Activated T-cell treated with anti-CD3 and anti-CD28 coated beads, Interleukin-2, amount 50 U/mL, for 24 hours (primary cell): ENCODE results near the gene P2RX1.
A peak's percentile ranks its signal among the peaks of the same experiment; 100 is the strongest.

ENCODE experiments used
- DNase-seq: peaks from one replicate; pipeline ENCODE4 v3.0.0-alpha.2; 2020
- H3K27ac Mint-ChIP-seq: 2 replicates; pipeline ENCODE4 v1.8.0; 2020; ENCODE audit warnings: mild to moderate bottlenecking, mixed read lengths
- H3K27me3 Mint-ChIP-seq: 2 replicates; pipeline ENCODE4 v1.8.0; 2020; ENCODE audit warnings: mixed read lengths
- H3K36me3 Mint-ChIP-seq: 2 replicates; pipeline ENCODE4 v1.8.0; 2020; ENCODE audit warnings: low read depth, mixed read lengths
- H3K4me1 Mint-ChIP-seq: 2 replicates; pipeline ENCODE4 v1.8.0; 2020; ENCODE audit warnings: low read depth, mixed read lengths
- H3K4me3 Mint-ChIP-seq: 2 replicates; pipeline ENCODE4 v1.8.0; 2020; ENCODE audit warnings: mild to moderate bottlenecking, moderate library complexity, mixed read lengths
- H3K9me3 Mint-ChIP-seq: 2 replicates; pipeline ENCODE4 v1.8.0; 2020; ENCODE audit warnings: mixed read lengths

P2RX1 gene

GRCh38 chr17:3894188-3894587 is 22.1 kb downstream of the P2RX1 start:
- H3K27ac Mint-ChIP-seq, result peak overlapping the region; percentile 88
- no peaks in the 10 kb centered on the region for H3K36me3 Mint-ChIP-seq
- DNase-seq, result no peak
- H3K9me3 Mint-ChIP-seq, result no peaks in the 10 kb centered on the region
- H3K27me3 Mint-ChIP-seq, result no peaks in the 10 kb centered on the region
- H3K4me3 Mint-ChIP-seq, result peak overlapping the region; percentile 73
- peaks cover 36% of the 10 kb centered on the region for H3K4me1 Mint-ChIP-seq

- no peak for DNase-seq
- H3K4me1 Mint-ChIP-seq, result peaks cover 40% of the 10 kb centered on the region
- peak overlapping the region; percentile 88 for H3K27ac Mint-ChIP-seq
- no peaks in the 10 kb centered on the region for H3K9me3 Mint-ChIP-seq
- no peaks in the 10 kb centered on the region for H3K36me3 Mint-ChIP-seq
- peak overlapping the region; percentile 73 for H3K4me3 Mint-ChIP-seq
- H3K27me3 Mint-ChIP-seq, result no peaks in the 10 kb centered on the region
Measured at GRCh38 chr17:3893720-3894116, 22.5 kb downstream of the P2RX1 start.

- peaks cover 44% of the 10 kb centered on the region for H3K4me1 Mint-ChIP-seq
- no peaks in the 10 kb centered on the region for H3K27me3 Mint-ChIP-seq
- DNase-seq, result peak; percentile 93
- H3K27ac Mint-ChIP-seq, result peak within 1 kb of the TSS; percentile 88
- no peaks in the 10 kb centered on the region for H3K36me3 Mint-ChIP-seq
- peak within 1 kb of the TSS; percentile 83 for H3K4me3 Mint-ChIP-seq
- H3K9me3 Mint-ChIP-seq, result no peaks in the 10 kb centered on the region
Measured at GRCh38 chr17:3893003-3893719, 23.1 kb downstream of the P2RX1 start, which contains the start of gene CAMKK1. Gene CAMKK1 (minus strand): TSS chr17:3893053. CDS start chr17:3885687, 7,366 bp downstream.

- Mint-ChIP-seq H3K36me3 (no peaks in the 10 kb centered on the region), H3K4me3 (peak overlapping the region; percentile 83), H3K9me3 (no peaks in the 10 kb centered on the region), H3K4me1 (peaks cover 50% of the 10 kb centered on the region), H3K27me3 (no peaks in the 10 kb centered on the region), H3K27ac (peak overlapping the region; percentile 63)
- peak; percentile 76 for DNase-seq
Measured at GRCh38 chr17:3892095-3892998, 23.9 kb downstream of the P2RX1 start.

GRCh38 chr17:3891626-3892094 is 24.6 kb downstream of the P2RX1 start:
- DNase-seq, result no peak
- peaks cover 57% of the 10 kb centered on the region for H3K4me1 Mint-ChIP-seq
- no peaks in the 10 kb centered on the region for H3K9me3 Mint-ChIP-seq
- peak overlapping the region; percentile 63 for H3K27ac Mint-ChIP-seq
- no peaks in the 10 kb centered on the region for H3K27me3 Mint-ChIP-seq
- peak overlapping the region; percentile 83 for H3K4me3 Mint-ChIP-seq
- H3K36me3 Mint-ChIP-seq, result no peaks in the 10 kb centered on the region

GRCh38 chr17:3890878-3891219 is 25.4 kb downstream of the P2RX1 start:
- Mint-ChIP-seq H3K9me3 (no peaks in the 10 kb centered on the region), H3K36me3 (no peaks in the 10 kb centered on the region), H3K27ac (no peak overlapping the region), H3K27me3 (no peaks in the 10 kb centered on the region), H3K4me3 (peak overlapping the region; percentile 83), H3K4me1 (peaks cover 60% of the 10 kb centered on the region)
- no peak for DNase-seq

- Mint-ChIP-seq H3K9me3 (no peaks in the 10 kb centered on the region), H3K27ac (peak overlapping the region; percentile 6), H3K36me3 (peaks cover 2% of the 10 kb centered on the region), H3K4me3 (no peak overlapping the region), H3K4me1 (peaks cover 60% of the 10 kb centered on the region), H3K27me3 (no peaks in the 10 kb centered on the region)
- peak; percentile 48 for DNase-seq
Measured at GRCh38 chr17:3890082-3890877, 26.0 kb downstream of the P2RX1 start.

- Mint-ChIP-seq H3K27ac (no peak overlapping the region), H3K36me3 (peaks cover 8% of the 10 kb centered on the region), H3K27me3 (no peaks in the 10 kb centered on the region), H3K4me3 (no peak overlapping the region), H3K4me1 (peaks cover 60% of the 10 kb centered on the region), H3K9me3 (no peaks in the 10 kb centered on the region)
- no peak for DNase-seq
Measured at GRCh38 chr17:3889325-3890012, 26.8 kb downstream of the P2RX1 start.

GRCh38 chr17:3888343-3889171 is 27.7 kb downstream of the P2RX1 start:
- Mint-ChIP-seq H3K4me3 (no peak overlapping the region), H3K36me3 (peaks cover 16% of the 10 kb centered on the region), H3K4me1 (peaks cover 51% of the 10 kb centered on the region), H3K27me3 (no peaks in the 10 kb centered on the region), H3K9me3 (no peaks in the 10 kb centered on the region), H3K27ac (no peak overlapping the region)
- DNase-seq, result no peak

- Mint-ChIP-seq H3K4me1 (peaks cover 48% of the 10 kb centered on the region), H3K4me3 (no peak overlapping the region), H3K36me3 (peaks cover 23% of the 10 kb centered on the region), H3K27me3 (no peaks in the 10 kb centered on the region), H3K27ac (peak overlapping the region; percentile 6), H3K9me3 (no peaks in the 10 kb centered on the region)
- DNase-seq, result no peak
Measured at GRCh38 chr17:3887804-3888203, 28.5 kb downstream of the P2RX1 start.

- Mint-ChIP-seq H3K4me3 (peak overlapping the region; percentile 28), H3K4me1 (peaks cover 48% of the 10 kb centered on the region), H3K36me3 (peaks cover 24% of the 10 kb centered on the region), H3K27ac (peak overlapping the region; percentile 82), H3K27me3 (no peaks in the 10 kb centered on the region), H3K9me3 (no peaks in the 10 kb centered on the region)
- DNase-seq, result no peak
Measured at GRCh38 chr17:3887394-3887793, 28.9 kb downstream of the P2RX1 start.

- Mint-ChIP-seq H3K4me1 (peaks cover 44% of the 10 kb centered on the region), H3K4me3 (peak overlapping the region; percentile 28), H3K9me3 (no peaks in the 10 kb centered on the region), H3K36me3 (peaks cover 27% of the 10 kb centered on the region), H3K27me3 (no peaks in the 10 kb centered on the region), H3K27ac (peak overlapping the region; percentile 82)
- DNase-seq, result no peak
Measured at GRCh38 chr17:3886776-3887175, 29.5 kb downstream of the P2RX1 start.

GRCh38 chr17:3885970-3886369 is 30.3 kb downstream of the P2RX1 start:
- no peaks in the 10 kb centered on the region for H3K27me3 Mint-ChIP-seq
- H3K4me3 Mint-ChIP-seq, result no peak overlapping the region
- no peaks in the 10 kb centered on the region for H3K9me3 Mint-ChIP-seq
- no peak for DNase-seq
- H3K27ac Mint-ChIP-seq, result no peak overlapping the region
- peaks cover 36% of the 10 kb centered on the region for H3K4me1 Mint-ChIP-seq
- peaks cover 27% of the 10 kb centered on the region for H3K36me3 Mint-ChIP-seq
